ENCODE data around the gene TTYH3.

The TTYH3 gene

GRCh38 chr7:2711895-2712675, 80.3 kb downstream of the TTYH3 start:
- no peak for DNase-seq

- no peak for DNase-seq
Measured at GRCh38 chr7:2713370-2713769, 81.6 kb downstream of the TTYH3 start.

GRCh38 chr7:2713978-2714377, 82.2 kb downstream of the TTYH3 start:
- DNase-seq, result no peak

All from SIG-M5 (cell line).